ENCODE measurements around the gene CNTN3.

- TF ChIP-seq, protein P1, sequence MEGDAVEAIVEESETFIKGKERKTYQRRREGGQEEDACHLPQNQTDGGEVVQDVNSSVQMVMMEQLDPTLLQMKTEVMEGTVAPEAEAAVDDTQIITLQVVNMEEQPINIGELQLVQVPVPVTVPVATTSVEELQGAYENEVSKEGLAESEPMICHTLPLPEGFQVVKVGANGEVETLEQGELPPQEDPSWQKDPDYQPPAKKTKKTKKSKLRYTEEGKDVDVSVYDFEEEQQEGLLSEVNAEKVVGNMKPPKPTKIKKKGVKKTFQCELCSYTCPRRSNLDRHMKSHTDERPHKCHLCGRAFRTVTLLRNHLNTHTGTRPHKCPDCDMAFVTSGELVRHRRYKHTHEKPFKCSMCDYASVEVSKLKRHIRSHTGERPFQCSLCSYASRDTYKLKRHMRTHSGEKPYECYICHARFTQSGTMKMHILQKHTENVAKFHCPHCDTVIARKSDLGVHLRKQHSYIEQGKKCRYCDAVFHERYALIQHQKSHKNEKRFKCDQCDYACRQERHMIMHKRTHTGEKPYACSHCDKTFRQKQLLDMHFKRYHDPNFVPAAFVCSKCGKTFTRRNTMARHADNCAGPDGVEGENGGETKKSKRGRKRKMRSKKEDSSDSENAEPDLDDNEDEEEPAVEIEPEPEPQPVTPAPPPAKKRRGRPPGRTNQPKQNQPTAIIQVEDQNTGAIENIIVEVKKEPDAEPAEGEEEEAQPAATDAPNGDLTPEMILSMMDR (conservative IDR thresholded peaks at IDR 0.05): no peak
- TF ChIP-seq EZH2 (IDR thresholded peaks at IDR 0.05; ENCODE audit: low read depth): no peak
These were observed 11.2 kb downstream of the CNTN3 start for GRCh38 chr3:74603292-74603691.

Data from PC-9 (cell line).